GM21786 (cell line): ENCODE measurements around the gene LXN.
"Not testable (repeated sequence)": the region's sequence is repeated elsewhere in the genome, so short reads cannot be mapped to it uniquely, and the experiment has no call there.

ENCODE experiments used
- ATAC-seq: cut with Tn5 transposase; IDR thresholded peaks from one replicate; pipeline ENCODE4 v1.9.1; 2021; ENCODE audit not compliant: unreplicated experiment

Gene LXN, protein sequence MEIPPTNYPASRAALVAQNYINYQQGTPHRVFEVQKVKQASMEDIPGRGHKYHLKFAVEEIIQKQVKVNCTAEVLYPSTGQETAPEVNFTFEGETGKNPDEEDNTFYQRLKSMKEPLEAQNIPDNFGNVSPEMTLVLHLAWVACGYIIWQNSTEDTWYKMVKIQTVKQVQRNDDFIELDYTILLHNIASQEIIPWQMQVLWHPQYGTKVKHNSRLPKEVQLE

DNA sequence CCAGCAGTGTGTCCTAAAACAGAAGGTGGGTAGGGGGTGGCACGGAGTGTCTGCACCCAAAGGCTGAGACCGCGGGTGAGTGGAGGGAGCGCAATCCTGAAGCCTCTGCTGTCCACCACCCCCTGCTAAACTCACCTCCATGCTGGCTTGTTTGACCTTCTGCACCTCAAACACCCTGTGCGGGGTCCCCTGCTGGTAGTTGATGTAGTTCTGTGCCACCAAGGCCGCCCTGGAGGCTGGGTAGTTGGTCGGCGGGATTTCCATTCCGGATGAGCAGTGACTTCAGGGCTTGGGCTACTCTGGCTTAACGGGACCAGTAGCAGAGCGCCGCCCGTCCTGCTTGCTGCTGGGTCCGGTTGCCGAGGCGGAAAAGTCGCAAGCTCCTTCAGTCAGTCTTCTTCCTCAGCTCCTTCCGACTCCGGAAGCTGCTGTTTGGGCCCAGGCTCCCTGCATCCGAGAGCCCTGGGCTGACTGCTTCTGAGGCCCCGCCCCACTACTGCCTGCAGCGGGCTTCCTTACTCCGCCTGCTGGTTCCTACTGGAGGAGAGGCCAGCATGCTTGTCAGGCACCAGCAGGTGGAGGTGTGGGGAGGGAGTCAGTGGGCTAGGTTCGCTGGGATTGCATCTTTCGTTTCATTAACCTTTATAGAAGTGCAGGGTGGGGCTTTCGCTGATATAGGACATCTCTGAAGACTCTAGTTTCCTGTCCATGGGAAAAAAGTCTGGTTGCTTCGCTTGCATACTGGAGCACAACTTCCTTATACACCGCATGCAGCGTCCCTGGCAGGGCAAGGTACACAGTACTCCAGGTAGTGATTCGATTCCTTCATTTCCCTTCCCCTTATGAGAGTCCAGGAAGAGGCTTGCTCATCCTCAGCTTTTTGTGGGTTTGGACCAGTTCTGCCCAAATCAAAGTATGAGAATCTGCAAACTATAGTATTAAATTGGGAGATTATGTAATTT is at the start of gene LXN:
Gene LXN (minus strand): TSS at position 434 of the 962 bp plus-strand sequence. CDS start 170 bp downstream, at position 264.
- ATAC-seq, result peak; percentile 98

DNA sequence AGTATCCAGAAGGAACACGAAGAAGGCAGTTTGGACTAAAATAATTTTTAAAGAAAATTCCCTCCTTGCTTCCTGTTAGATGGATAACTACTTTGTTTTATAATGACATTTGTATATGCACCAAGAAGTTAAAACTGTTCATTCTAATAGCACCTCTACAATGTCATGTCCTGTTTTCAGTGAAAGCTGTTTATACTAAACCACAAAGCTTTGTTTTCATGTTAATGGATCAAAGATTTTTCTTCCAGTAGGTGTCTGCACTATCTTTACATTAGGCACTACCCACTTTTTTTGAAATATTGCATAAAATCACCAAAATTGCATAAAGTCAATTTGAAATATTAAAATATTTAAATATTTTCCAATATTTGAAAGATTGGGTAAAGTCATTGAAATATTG is 49.7 kb upstream of the LXN start:
- no peak for ATAC-seq

DNA sequence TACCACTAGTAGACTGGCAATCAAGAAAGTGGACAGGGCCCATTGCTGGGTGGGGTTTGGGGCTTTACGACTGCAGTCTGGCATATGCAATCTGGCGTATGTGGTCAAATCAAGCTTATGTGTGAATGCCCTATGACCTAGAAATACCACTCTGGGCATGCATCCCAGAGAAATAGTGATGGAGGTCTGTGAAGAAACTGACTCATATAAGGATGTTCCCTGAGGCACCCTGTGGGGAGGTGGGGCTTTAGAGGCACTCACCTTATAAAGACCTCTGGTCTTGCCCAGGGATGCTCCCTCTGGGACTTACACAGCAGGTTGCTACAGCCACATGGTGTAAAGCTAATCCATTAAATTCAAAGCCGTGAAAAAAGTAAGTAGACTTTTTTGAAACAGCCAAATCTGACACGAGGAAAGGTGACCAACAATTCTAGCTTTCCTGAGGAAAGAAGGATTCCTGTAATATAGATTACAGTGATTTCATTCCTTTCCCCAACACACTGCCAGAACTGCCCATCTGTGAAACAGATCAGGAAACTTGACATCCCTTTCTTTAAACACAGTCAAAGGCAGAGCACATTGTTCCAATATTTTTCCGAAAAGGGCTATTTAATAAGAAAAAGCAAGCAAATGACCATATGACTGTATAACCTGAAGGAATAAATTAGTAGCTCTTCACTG is 46.2 kb upstream of the LXN start:
- no peak for ATAC-seq

DNA sequence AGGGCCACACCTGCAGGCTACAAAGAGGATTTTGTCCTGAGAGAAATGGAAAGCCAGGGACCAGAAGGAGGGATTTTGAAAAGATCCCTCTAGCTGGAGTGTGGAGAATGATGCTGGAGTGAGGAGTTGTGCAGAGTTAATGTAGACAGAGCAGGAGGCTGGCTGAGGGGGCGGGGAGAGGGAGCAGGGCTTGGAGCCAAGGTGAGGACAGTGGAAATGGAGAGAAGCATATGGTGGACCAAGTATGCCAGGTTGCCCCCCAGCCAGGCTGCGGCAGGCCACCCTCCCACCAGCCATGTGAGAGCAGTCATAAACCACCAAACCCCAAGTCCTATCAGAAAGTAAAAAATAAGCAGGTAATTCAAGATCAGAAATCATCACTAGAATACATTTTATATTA is 45.1 kb upstream of the LXN start:
- ATAC-seq, result no peak

DNA sequence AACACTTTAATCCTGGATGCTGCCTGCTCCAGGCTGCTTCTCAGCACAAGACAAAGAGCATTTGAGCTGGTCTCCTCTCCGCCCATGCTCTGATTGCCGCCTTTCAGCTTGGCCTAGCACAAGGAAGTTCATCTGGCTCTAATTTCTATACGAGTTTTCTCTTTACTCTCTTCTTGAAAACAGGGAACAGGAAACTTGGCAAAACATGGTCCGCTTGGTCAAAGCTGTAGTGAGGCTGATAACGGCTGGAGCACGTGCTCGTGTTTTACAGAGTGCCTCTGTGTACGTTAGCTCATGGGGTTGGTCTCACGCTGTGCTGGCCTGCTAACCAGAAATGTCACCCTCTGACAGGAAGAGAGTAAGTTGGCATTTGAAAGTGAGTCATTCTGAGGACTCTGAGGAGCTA is 40.6 kb upstream of the LXN start:
- no peak for ATAC-seq

DNA sequence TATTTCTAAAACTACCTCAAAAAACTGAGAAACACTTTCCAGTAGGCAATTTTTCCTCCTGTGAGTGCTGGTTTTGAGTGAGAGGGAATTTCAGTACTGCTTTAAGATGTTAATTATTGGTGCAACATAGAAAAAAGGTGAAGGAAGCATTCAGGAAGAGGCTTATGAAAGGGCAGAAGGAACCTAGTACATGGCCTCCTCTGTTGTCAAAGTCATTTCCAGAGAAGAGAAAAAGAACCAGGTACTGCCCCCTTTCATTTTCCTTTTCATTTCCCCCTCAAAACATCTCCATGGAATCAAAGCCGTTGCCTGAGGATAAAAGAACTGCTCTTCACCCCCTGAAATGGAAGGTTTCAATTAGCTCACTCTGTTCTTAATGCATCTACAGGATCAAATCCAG is 40.0 kb upstream of the LXN start:
- peak; percentile 67 for ATAC-seq

DNA sequence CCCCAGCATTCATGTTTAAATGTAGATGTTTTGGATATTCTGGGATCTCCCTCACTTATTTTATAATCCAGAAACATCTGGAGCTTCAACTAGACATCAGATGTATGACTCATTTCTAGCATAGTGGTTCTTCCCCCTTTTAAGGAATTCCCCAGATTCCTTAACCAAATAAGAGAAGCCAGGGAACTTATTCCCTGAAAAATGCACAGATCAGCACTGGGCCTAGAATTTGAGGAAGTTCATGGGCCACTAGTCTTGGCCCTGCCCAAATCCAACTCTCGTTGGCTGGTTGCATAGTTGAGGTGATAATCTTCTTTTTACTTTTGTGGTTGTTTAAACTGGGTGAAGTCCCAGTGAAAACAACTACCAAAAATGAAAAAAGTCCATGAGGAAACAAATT is 39.4 kb upstream of the LXN start:
- ATAC-seq, result peak; percentile 40

DNA sequence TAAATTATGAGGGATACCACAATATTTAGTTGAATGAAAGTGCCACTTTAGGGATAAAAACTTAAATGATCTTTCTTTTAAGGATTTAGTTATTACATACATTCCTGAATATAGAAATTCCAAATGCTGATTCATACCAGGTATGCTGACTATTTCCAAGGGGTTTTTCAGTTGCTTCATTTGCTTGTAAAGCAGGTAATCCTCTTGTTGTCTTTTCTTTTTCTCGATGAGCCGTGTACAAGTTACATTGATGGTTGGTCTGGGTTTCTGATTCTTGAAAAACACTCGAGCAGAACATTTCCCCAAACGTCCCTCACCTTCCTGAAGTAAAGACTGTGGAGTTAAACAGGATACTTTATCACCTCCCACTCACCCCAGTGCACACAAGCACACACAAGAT is 38.2 kb upstream of the LXN start:
- ATAC-seq, result no peak

DNA sequence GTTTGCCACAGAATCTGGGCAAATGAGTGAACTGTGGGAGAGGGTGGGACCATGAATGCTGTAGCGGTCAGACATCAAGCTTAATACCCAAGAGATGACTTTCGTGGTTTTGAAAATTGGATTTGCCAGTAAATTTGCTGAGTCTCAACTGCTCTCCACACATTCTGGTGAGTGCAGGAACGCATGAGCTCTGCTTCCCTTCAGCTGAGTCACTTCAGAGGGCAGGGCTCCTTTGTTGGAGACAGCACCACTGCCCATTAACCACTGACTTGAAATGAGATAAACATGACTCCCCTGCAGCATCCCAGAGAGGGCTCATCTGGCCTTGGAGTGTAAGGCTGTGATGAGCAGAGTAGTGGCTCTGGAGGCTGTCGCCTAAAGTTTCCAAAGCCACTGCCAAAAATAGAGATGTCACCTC is 37.2 kb upstream of the LXN start:
- ATAC-seq, result no peak

DNA sequence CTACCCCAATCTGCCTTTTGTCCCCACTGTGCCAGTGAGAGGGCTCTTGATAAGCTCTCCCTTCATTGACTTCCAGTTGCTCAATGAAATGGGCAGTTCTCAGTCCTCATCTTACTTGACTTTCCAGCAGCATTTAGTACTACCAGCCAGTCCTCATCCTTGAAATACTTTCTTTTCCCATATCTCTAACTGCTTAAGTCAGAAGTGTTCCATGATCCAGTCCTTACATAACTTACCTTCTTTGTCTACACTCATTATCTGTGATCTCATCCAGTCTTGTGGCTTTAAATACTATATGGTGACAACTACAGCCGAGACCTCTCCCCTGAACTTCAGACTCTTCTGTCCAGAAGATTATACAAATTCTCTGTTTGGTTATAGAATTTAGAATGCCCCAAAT is 31.1 kb upstream of the LXN start:
- ATAC-seq, result no peak

DNA sequence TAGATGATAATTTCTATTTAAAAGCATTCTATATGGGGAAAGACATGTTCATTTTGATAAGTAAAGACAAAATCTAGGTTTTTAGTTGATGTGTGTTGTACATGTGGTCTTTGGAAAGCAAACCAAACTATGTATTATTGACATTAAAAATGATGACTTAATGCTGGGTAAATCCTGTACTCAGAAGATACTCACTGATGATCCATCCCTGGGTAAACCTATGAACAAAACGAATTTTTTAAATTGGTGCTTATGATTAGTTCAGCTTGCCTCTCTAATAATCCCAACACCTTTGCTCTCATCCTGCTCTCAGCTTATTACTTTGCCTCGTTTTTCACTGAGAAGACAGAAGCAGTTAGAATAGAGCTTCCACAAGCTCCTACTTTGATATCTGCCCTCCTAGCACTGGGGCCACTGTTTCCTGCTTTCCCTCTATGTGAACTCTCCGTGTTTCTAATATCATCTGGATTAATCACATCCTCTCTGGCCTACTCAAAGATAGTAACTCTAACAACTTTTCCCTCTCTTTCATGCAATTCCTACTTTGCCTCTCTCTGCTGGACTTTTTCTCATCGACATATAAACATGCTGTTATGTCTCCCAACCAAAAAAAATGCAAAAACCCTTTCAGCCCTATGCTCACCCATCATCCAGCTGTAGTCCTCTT is 30.5 kb upstream of the LXN start:
- ATAC-seq, result no peak

DNA sequence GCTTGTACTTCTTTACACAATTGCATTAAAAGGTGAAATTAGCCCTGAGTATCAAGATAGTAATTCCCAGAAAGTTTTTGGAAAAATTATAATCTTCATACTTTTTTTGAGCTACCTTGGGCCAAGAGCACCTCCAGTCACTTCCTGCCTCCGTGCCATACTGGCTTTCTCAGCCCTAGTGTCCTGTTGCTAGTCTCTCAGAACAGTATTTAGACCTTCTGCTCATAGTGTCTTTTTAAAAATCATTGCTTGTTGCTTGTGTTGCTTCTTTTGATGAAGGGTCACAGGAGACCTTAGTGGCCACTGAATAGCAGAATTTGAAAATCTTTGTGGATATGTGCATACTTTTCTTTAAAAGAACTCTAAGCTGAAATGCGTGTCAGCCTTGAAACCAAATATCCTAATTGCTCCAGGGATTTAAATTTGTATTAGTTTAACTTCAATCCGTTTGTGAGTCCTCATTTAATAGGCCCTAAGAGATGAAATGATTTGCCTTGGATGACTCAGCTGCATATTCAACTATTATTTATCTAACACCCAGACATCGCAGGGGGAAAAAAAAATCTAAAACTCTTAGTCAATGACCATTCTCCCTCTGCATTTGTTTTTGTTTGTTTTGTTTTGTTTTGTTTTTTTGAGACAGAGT is 29.1 kb upstream of the LXN start:
- no peak for ATAC-seq

DNA sequence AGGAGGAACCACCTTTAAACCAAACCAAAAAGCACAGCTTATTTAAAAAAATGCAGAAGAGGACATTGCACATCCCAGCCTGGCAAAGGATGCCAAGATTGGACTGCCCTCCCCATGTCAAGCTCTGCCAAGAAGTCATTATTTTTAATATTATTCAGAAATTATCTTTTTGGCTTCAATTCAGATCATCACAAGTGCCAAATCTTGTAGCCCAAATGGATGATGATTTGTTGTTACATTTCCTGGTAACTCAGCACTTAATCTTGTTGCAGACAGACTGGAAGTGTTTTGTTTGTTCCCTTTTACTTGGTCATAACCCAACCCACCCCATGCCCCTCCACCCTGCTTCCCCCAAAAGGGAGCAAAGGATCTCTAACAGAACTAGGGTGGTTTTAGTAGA is 28.1 kb upstream of the LXN start:
- no peak for ATAC-seq

DNA sequence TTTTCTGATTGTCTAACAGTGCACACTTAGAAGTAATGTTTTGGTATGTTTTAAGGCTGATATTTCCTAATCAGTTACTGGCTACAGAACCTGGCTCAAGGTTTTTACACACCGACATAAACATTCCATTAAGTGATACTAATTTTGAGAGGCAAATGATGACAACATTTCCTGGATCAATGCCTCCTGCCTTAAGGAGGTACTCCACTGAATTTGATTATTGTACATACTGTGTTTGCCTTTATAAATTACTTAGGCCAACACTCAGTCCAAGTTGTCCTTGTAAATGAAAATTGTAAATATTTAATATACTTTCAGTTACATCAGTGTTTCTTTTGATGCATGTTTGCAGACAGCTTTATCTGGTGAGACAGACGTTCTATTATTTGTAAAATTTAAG is 24.2 kb upstream of the LXN start:
- ATAC-seq, result no peak

DNA sequence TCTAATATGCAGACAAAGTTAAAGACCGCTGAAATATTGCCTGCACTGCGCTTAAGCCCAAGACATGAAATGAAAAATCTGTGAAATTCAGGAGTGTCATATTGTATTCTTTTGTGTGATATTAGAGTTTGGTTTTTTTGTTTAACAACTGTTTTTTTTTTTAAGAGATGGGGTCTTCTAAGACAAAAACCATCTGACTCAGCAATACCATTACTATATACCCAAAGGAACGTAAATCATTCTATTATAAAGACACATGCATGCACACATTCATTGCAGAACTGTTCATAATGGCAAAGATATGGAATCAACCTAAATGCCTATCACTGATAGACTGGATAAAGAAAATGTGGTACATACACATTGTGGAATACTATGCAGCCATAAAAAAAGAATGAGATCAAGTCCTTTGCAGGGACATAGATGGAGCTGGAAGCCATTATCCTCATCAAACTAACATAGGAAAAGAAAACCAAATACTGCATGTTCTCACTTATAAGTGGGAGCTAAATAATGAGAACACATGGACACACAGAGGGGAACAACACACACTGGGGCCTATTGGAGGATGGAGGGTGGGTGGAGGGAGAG is 21.5 kb upstream of the LXN start:
- not testable (repeated sequence) for ATAC-seq

DNA sequence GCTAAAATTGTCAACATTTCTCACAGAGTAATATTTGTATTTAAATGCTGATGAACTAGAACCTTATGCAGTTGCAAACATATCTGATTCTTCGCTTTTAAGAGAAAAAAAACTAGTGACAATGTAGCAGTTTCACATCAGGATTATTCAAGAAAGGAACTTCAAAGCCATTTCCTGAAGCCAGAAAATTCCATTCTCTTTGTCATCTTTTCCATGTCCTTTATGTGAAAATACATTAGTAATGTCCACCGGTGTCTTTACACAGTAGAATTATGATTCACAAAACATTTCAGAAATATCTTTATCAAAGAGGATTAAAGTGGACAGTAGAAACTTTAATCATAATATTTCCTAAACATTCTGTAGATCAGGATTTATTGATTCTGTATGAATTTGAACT is 12.7 kb upstream of the LXN start:
- no peak for ATAC-seq

DNA sequence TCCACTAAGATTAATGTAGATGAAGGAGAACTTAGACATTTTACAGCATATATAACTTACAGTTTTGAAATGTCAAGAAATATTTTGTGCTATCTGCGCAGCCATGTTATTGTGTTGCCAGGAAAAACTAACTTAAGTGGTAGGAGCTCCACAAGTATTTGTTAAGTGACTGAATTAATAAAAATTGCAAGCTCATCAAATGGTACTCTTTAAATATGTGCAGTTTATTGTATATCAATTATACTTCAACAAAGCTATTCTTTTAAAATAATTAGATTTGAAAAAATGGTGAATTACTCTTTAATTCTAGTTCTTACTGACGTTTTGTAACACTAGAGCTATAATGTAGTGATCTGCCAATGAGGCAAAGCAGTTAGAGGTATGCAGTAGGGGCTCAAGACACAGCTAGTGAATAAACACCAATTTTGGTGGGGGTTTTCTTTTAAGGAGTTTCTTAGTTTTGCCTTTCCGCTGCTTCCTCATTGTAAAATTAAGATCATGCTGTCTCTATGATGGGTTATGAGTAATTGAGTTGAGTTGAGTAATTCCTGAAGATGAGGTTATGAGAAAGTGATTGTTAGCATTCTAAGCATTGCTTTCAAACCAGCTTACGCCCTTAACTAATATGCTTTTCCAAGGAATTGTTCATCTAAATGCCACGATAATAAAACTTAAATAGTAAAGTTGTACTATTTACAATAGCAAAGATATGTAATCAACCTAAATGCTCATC is 10.9 kb upstream of the LXN start:
- ATAC-seq, result no peak

DNA sequence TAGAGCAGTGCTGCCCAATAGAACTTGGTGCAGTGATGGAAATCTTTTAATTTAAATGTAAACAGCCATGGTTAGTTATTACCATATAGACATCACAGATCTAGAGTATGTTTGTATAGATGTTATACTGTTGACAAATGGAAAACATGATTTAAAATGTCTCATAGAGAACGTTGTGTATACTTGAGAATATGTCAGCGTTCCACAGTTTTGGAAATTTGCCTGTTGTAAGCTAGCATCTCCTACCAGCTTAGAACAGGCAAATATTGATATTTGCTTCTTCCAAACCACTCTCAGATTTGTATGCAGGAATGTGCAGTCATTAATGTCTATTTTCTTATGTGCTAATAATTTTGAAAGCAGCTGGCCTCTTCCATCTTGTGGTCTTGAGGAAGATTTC is 8.4 kb upstream of the LXN start:
- ATAC-seq, result no peak

DNA sequence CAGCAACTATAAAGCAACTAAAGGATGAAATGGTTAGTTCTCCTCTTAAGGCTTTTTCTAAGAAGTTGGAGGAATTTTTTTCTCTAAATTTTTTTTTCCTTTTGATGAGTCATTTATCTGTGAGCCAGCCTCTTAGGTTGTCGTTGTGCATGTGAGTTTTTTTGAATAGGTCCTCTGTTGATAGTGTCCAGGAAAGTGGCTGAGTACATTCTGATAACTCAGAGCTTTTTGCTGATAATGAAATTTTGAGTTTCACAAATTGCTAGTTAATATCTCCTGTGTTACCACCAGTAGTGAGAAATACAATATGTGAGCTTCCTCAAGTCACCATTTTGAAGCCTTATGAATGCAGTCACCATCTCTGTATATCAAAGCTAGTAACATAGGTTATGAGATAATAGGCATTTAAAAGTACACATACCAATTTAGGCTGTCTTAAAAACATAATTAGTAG is 7.1 kb upstream of the LXN start:
- ATAC-seq, result no peak

DNA sequence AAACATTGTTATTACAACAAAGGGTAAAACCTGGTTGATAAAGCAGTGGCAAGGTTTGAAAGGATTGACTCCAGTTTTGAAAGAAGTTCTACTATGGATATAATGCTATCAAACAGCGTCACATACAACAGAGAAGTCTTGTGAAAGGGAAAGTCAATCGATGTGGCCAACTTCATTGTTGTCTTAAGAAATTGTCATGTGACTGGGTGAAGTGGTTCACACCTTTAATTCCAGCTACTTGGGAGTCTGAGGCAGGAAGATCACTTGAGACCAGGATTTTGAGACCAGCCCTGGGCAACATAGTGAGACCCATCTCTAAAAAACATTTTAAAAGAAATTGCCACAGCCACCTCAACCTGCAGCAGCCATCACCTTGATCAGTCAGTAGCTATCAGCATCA is 6.2 kb upstream of the LXN start:
- ATAC-seq, result no peak
